PFSK-1 (cell line): ENCODE results near the gene NUDT22.

Source experiments
- FOXP2 ChIP-seq: optimal IDR thresholded peaks from 2 replicates; pipeline ENCODE3; 2011; ENCODE audit warnings: borderline replicate concordance, control low read depth, inconsistent platforms; ENCODE audit not compliant: insufficient read depth; ENCODE audit errors: extremely low read length, extremely low read depth
- POLR2AphosphoS5 ChIP-seq: IDR thresholded peaks from 2 replicates; pipeline ENCODE4 v1.6.1; 2012; ENCODE audit warnings: low read depth, mild to moderate bottlenecking, control low read depth, low read length, moderate library complexity
- SIN3A ChIP-seq: IDR thresholded peaks from 2 replicates; pipeline ENCODE4 v1.6.1; 2012; ENCODE audit warnings: mild to moderate bottlenecking, low read length, moderate library complexity, borderline replicate concordance; ENCODE audit not compliant: insufficient read depth
- TAF1 ChIP-seq: IDR thresholded peaks from 2 replicates; pipeline ENCODE4 v1.6.1; 2012; ENCODE audit warnings: low read length, control low read depth, borderline replicate concordance; ENCODE audit not compliant: insufficient read depth
- TF ChIP-seq, protein P1 (sequence below), 2 experiments: IDR thresholded peaks; 2 replicates each; pipeline versions ENCODE4 v1.6.1 to v1.8.0; 2011 to 2012; ENCODE audit warnings: low read depth in 2 of 2, low read length in 2 of 2, control low read depth in 1 of 2, inconsistent platforms in 1 of 2, mild to moderate bottlenecking in 1 of 2, moderate library complexity in 1 of 2; ENCODE audit not compliant: insufficient read depth in 1 of 2

Gene NUDT22

DNA sequence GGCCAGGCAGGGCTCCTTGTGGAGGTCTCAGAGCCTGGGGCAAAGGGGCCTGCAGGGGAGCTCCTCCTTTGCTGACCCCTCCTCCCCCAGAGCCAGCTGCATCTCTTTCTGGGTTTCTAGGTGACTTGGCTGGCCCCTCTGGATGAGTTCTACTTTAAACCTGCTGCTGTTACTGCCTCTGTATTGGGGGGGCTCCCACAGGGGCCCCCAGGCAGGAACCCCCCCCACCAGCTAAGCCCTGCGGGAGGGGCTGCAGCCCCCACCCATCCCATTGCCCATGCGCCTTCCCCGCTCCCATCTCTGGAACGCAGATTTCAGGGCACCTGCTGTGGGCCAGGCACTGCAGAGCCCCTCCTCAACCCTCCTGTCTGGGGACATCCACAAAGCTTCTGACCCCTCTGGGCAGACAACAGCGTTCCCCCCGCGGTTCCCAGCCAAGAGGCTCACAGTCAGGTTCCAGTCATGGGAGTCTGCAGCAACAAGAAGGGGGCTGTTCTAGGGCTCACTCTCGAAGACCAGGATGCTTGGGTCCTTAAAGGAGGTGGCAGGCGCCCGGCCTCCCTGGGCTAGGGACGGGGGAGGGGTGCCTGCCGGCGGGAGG lies 24.4 kb downstream of the NUDT22 start:
- TF ChIP-seq SIN3A, result no peak
- TF ChIP-seq TAF1, result no peak
- TF ChIP-seq, protein P1, sequence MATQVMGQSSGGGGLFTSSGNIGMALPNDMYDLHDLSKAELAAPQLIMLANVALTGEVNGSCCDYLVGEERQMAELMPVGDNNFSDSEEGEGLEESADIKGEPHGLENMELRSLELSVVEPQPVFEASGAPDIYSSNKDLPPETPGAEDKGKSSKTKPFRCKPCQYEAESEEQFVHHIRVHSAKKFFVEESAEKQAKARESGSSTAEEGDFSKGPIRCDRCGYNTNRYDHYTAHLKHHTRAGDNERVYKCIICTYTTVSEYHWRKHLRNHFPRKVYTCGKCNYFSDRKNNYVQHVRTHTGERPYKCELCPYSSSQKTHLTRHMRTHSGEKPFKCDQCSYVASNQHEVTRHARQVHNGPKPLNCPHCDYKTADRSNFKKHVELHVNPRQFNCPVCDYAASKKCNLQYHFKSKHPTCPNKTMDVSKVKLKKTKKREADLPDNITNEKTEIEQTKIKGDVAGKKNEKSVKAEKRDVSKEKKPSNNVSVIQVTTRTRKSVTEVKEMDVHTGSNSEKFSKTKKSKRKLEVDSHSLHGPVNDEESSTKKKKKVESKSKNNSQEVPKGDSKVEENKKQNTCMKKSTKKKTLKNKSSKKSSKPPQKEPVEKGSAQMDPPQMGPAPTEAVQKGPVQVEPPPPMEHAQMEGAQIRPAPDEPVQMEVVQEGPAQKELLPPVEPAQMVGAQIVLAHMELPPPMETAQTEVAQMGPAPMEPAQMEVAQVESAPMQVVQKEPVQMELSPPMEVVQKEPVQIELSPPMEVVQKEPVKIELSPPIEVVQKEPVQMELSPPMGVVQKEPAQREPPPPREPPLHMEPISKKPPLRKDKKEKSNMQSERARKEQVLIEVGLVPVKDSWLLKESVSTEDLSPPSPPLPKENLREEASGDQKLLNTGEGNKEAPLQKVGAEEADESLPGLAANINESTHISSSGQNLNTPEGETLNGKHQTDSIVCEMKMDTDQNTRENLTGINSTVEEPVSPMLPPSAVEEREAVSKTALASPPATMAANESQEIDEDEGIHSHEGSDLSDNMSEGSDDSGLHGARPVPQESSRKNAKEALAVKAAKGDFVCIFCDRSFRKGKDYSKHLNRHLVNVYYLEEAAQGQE (IDR thresholded peaks at IDR 0.05; ENCODE audit: insufficient read depth in 1 of 2, low read depth in 2 of 2, low read length in 2 of 2), result no peak
- TF ChIP-seq POLR2AphosphoS5, result no peak
- no peak for TF ChIP-seq FOXP2

GRCh38 chr11:64251016-64251752 lies 25.1 kb downstream of the NUDT22 start, which contains the start of gene PLCB3:
TSS of gene PLCB3 (plus strand) at chr11:64251530. CDS start at chr11:64251650, 120 bp downstream.
- no peak for TF ChIP-seq FOXP2
- TF ChIP-seq, protein P1 (IDR thresholded peaks at IDR 0.05; ENCODE audit: insufficient read depth in 1 of 2, low read depth in 2 of 2, low read length in 2 of 2), result peak in 1 of 2 experiments; percentile 58; a peak in 1 of 4 replicates
- peak; percentile 7; the same call in 1 of the 2 replicates for TF ChIP-seq SIN3A
- TF ChIP-seq TAF1, result peak; percentile 61; the same call in 1 of the 2 replicates
- peak; percentile 39; the same call in 1 of the 2 replicates for TF ChIP-seq POLR2AphosphoS5

DNA sequence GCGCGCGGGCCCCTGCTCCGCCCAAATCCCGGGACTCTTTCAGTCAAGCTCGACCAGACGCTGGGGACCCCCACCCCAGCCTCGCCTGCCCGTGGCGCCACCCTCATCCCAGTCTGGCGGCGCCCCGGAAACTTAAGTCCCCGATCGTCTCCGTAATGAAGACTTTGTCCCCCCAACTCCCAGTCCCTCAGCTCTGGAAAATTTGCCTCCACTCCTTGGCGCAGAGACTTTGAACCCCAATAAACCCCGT lies 25.6 kb downstream of the NUDT22 start:
- TF ChIP-seq, protein P1 (IDR thresholded peaks at IDR 0.05; ENCODE audit: insufficient read depth in 1 of 2, low read depth in 2 of 2, low read length in 2 of 2), result no peak
- TF ChIP-seq FOXP2, result no peak
- TF ChIP-seq SIN3A, result 0 out of 2 replicates have a peak, but pooled peaks have one; percentile 0

GRCh38 chr11:64252003-64252872 lies 26.2 kb downstream of the NUDT22 start:
- TF ChIP-seq, protein P1 (IDR thresholded peaks at IDR 0.05; ENCODE audit: insufficient read depth in 1 of 2, low read depth in 2 of 2, low read length in 2 of 2), result no peak
- TF ChIP-seq SIN3A, result peak; percentile 48; the same call in 1 of the 2 replicates
- TF ChIP-seq POLR2AphosphoS5, result peak; percentile 84; the same call in 1 of the 2 replicates
- TF ChIP-seq FOXP2, result no peak
- TF ChIP-seq TAF1, result peak; percentile 50; the same call in 1 of the 2 replicates
